Endothelial cell of umbilical vein (primary cell): Measurements from ENCODE around the gene SKAP1.

Experiments used
- CTCF ChIP-seq, 2 donors: IDR thresholded peaks; 1 replicate in 1 of 2; 2 replicates in 1 of 2; pipeline ENCODE4 v1.5.1; 2011; ENCODE audit warnings: low read length in 2 of 2, mild to moderate bottlenecking in 2 of 2, moderate library complexity in 2 of 2, control low read depth in 1 of 2, inconsistent platforms in 1 of 2, low read depth in 1 of 2; ENCODE audit not compliant: insufficient read depth in 1 of 2; ENCODE audit errors: extremely low read depth in 1 of 2
- EZH2 ChIP-seq: IDR thresholded peaks from 2 replicates; pipeline ENCODE4 v1.6.1; 2012; ENCODE audit warnings: borderline replicate concordance, low read depth, mild to moderate bottlenecking, moderate library complexity, low read length, inconsistent platforms; ENCODE audit not compliant: severe bottlenecking
- MYC ChIP-seq: IDR thresholded peaks from one replicate; pipeline ENCODE4 v1.6.1; 2011; ENCODE audit warnings: mild to moderate bottlenecking, low read depth, low read length
- POLR2A ChIP-seq: IDR thresholded peaks from 2 replicates; pipeline ENCODE4 v1.6.1; 2012; ENCODE audit warnings: low read depth, mild to moderate bottlenecking, control low read depth, low read length
- POLR2AphosphoS5 ChIP-seq: IDR thresholded peaks from 2 replicates; pipeline ENCODE4 v1.6.1; 2012; ENCODE audit warnings: low read depth, mild to moderate bottlenecking, control low read depth, low read length, moderate library complexity; ENCODE audit not compliant: insufficient read depth

- TF ChIP-seq EZH2 (no peak), POLR2A (no peak), MYC (no peak), CTCF (IDR thresholded peaks at IDR 0.05; ENCODE audit: extremely low read depth in 1 of 2, insufficient read depth in 1 of 2, low read depth in 1 of 2, low read length in 2 of 2) (no peak), POLR2AphosphoS5 (no peak)
Measured at GRCh38 chr17:48438516-48439061, 8.6 kb upstream of the SKAP1 start.
